Mesothelial cell of epicardium (in vitro differentiated cells): ENCODE results near the gene TAS2R46. TPM values are rescaled to one million over a fixed set of nuclear protein-coding genes. Genes with fewer than 3 reads are reported as not detected.
"Not testable (repeated sequence)": the region's sequence is repeated elsewhere in the genome, so short reads cannot be mapped to it uniquely, and the experiment has no call there.

Experiments
- DNase-seq, 2 experiments: peaks; one replicate each; pipeline ENCODE4 v3.0.0; 2021; ENCODE audit warnings: low spot score in 2 of 2; ENCODE audit not compliant: unreplicated experiment in 2 of 2
- H3K27ac Mint-ChIP-seq: 2 replicates; pipeline ENCODE4 v1.8.0; 2021; ENCODE audit warnings: mixed read lengths
- H3K27me3 Mint-ChIP-seq: 2 replicates; pipeline ENCODE4 v1.8.0; 2021; ENCODE audit warnings: low read depth, mixed read lengths
- H3K36me3 Mint-ChIP-seq: 2 replicates; pipeline ENCODE4 v1.8.0; 2021; ENCODE audit warnings: mixed read lengths
- H3K4me1 Mint-ChIP-seq: 2 replicates; pipeline ENCODE4 v1.8.0; 2021; ENCODE audit warnings: mixed read lengths
- H3K4me3 Mint-ChIP-seq: 2 replicates; pipeline ENCODE4 v1.8.0; 2021; ENCODE audit warnings: mild to moderate bottlenecking, moderate library complexity, mixed read lengths
- H3K9me3 Mint-ChIP-seq: 2 replicates; pipeline ENCODE4 v1.8.0; 2021; ENCODE audit warnings: mixed read lengths
- total RNA-seq: library from RNA; stranded (reverse); gene quantifications from 3 replicates; pipeline ENCODE4 v1.2.1, GENCODE V29; 2021
- TF ChIP-seq, protein P1 (sequence below): fragments of 200-600 bp; sonication (generic); IDR thresholded peaks from one replicate; pipeline ENCODE4 v1.5.0; 2021; ENCODE audit warnings: antibody characterized with exemption; ENCODE audit not compliant: unreplicated experiment

The TAS2R46 gene, protein sequence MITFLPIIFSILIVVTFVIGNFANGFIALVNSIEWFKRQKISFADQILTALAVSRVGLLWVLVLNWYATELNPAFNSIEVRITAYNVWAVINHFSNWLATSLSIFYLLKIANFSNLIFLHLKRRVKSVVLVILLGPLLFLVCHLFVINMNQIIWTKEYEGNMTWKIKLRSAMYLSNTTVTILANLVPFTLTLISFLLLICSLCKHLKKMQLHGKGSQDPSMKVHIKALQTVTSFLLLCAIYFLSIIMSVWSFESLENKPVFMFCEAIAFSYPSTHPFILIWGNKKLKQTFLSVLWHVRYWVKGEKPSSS
- total RNA-seq = 3.8 to 3.9 TPM (median 3.9 TPM) in 3 replicates

DNA sequence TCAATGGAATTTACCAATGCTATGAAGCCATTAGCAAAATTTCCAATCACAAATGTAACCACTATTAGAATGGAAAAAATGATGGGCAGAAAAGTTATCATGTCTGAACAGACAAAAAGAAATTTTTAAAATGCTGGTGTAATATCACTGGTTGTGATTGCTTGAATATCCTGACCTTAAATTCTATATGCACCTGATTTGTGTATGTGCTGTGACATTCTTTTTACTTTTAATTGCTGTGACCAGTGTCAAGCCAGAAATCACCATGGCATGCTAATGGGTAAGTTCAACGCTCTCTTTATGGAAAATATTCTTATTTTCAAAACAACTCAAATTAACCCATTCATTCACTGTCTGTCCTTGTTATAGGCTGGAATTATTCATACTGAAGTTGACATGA, at the start of gene TAS2R46:
Gene TAS2R46 (minus strand): TSS at position 101 of the 400 bp plus-strand sequence. CDS start 0 bp downstream, at position 101.
- H3K4me1 Mint-ChIP-seq, H3K9me3 Mint-ChIP-seq, H3K4me3 Mint-ChIP-seq, H3K27ac Mint-ChIP-seq, DNase-seq, H3K27me3 Mint-ChIP-seq: not testable (repeated sequence)
- peaks cover 15% of the 10 kb centered on the region for H3K36me3 Mint-ChIP-seq

GRCh38 chr12:11111213-11111612, 49.1 kb upstream of the TAS2R46 start:
- not testable (repeated sequence) for H3K27me3 Mint-ChIP-seq, H3K4me3 Mint-ChIP-seq, H3K27ac Mint-ChIP-seq, H3K4me1 Mint-ChIP-seq, DNase-seq
- H3K9me3 Mint-ChIP-seq = peaks cover 76% of the 10 kb centered on the region
- H3K36me3 Mint-ChIP-seq = peaks cover 93% of the 10 kb centered on the region

DNA sequence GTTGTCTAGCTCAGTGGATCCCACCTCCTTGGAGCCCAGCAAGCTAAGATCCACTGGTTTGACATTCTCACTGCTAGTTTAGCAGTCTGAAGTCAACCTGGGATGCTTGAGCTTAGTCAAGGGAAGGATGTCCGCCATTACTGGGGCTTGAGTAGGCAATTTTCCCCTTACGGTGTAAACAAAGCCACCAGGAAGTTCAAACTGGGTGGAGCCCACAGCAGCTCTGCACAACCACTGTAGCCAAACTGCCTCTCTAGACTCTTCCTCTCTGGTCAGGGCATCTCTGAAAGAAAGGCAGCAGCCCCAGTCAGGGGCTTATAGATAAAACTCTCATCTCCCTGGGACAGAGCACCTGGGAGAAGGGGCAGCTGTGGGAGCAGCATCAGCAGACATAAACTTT, 46.8 kb upstream of the TAS2R46 start:
- Mint-ChIP-seq H3K27ac (no peak overlapping the region), H3K27me3 (no peaks in the 10 kb centered on the region), H3K4me1 (no peaks in the 10 kb centered on the region), H3K4me3 (no peak overlapping the region), H3K9me3 (peaks cover 61% of the 10 kb centered on the region), H3K36me3 (peaks cover 77% of the 10 kb centered on the region)
- DNase-seq = no peak
- TF ChIP-seq, protein P1, sequence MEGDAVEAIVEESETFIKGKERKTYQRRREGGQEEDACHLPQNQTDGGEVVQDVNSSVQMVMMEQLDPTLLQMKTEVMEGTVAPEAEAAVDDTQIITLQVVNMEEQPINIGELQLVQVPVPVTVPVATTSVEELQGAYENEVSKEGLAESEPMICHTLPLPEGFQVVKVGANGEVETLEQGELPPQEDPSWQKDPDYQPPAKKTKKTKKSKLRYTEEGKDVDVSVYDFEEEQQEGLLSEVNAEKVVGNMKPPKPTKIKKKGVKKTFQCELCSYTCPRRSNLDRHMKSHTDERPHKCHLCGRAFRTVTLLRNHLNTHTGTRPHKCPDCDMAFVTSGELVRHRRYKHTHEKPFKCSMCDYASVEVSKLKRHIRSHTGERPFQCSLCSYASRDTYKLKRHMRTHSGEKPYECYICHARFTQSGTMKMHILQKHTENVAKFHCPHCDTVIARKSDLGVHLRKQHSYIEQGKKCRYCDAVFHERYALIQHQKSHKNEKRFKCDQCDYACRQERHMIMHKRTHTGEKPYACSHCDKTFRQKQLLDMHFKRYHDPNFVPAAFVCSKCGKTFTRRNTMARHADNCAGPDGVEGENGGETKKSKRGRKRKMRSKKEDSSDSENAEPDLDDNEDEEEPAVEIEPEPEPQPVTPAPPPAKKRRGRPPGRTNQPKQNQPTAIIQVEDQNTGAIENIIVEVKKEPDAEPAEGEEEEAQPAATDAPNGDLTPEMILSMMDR = no peak

DNA sequence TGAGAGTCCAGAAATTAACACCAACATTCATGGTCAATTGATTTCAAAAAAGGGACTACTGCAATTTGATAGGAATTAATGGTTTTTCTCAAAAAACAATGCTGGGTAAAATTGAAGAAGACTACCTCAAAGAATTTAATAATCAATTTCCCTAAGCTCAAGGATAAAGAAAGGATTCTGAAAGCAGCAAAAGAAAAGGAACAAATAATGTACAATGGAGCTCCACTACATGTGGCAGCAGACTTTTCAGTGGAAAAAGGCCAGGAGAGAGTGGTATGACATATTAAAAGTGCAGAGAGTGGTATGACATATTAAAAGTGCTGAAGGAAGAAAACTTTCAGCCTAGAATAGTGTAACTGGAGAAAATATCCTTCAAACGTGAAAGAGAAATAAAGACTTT, 45.6 kb upstream of the TAS2R46 start:
- H3K27me3 Mint-ChIP-seq = no peaks in the 10 kb centered on the region
- H3K36me3 Mint-ChIP-seq = peaks cover 72% of the 10 kb centered on the region
- H3K4me1 Mint-ChIP-seq = no peaks in the 10 kb centered on the region
- TF ChIP-seq, protein P1 = no peak
- DNase-seq = no peak
- no peak overlapping the region for H3K4me3 Mint-ChIP-seq
- no peak overlapping the region for H3K27ac Mint-ChIP-seq
- peaks cover 55% of the 10 kb centered on the region for H3K9me3 Mint-ChIP-seq

DNA sequence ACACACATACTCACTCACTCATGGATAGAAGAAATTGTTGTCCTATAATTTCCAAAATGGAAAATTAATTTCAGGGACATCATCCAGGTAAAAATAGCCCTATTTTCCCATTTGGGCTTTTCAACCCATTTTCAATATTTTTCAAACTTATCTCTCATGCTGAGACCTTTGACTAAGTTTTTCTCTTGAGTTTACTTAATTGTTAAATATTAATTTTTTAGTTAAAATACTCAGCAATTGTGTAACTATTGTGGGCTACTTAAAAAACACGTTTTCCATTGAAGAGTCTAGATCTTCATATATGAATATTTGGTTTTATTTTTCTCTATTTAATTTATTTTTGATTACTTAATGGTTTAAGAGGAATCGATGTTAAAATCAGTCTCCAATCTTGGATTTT, 44.2 kb upstream of the TAS2R46 start:
- H3K27ac Mint-ChIP-seq = no peak overlapping the region
- peaks cover 43% of the 10 kb centered on the region for H3K9me3 Mint-ChIP-seq
- TF ChIP-seq, protein P1 = no peak
- no peak overlapping the region for H3K4me3 Mint-ChIP-seq
- H3K4me1 Mint-ChIP-seq = no peaks in the 10 kb centered on the region
- no peaks in the 10 kb centered on the region for H3K27me3 Mint-ChIP-seq
- no peak for DNase-seq
- H3K36me3 Mint-ChIP-seq = peaks cover 69% of the 10 kb centered on the region

DNA sequence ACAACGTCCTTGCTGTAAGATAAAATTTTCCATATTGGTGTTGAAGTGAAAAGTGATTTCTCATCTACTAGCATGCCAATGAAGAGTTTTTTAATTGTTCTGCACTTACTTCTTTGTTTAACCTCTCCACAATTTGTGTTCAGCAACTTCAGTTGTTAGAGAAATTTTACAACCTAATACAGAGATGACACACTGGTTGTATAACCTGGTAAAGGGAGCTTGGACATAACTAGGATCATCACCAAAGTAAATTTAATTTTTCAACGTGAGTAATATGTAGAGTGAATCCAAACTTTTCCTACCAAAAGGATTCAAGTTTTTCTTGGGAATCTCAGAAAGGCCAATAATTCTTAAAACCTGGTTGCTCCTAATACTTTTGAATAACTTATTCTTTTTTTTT, 43.5 kb upstream of the TAS2R46 start:
- Mint-ChIP-seq H3K4me3 (no peak overlapping the region), H3K9me3 (peaks cover 35% of the 10 kb centered on the region), H3K27me3 (no peaks in the 10 kb centered on the region), H3K4me1 (no peaks in the 10 kb centered on the region), H3K36me3 (peaks cover 64% of the 10 kb centered on the region), H3K27ac (no peak overlapping the region)
- DNase-seq = no peak
- TF ChIP-seq, protein P1 = no peak

DNA sequence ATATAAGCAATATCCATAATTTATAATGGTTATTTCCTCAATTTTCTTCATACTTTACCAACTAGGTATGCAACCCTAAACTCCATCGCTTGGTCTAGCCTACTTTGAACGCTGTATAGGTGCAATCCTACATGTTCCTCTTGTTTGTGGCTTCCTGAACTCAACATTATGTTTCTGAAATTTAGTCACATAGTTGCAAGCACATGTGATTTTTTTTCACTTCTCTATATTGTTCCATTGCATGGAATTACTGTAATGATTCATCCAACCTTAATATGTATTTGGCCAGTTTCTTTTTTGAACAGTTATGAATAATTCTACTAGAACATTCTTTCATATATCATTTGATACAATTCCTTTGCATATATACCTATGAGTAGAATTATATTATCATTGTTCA, 32.8 kb upstream of the TAS2R46 start:
- H3K27ac Mint-ChIP-seq, H3K4me1 Mint-ChIP-seq, DNase-seq, H3K27me3 Mint-ChIP-seq, H3K4me3 Mint-ChIP-seq, H3K9me3 Mint-ChIP-seq: not testable (repeated sequence)
- peaks cover 17% of the 10 kb centered on the region for H3K36me3 Mint-ChIP-seq
